ENCODE measurements around the gene GRIK4.

Gene GRIK4

DNA sequence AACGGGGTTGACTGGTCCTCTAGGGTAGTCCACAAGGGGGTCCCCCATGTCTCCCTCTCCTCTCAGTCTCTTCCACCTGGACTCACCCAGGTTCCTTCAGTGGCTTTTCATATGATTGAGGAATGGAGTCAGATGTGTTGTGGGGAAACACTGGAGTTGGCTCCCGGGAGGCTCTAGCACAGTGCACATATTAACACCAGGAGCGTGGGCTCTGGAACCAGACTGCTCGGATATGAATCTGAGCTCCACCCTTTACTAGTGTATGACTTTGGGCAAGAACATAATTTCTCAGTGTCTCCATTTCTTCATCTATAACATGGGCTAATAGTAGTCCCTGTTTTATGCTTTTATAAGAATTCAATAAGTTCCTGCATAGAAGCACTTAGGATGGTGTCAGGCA, 157.0 kb downstream of the GRIK4 start:
- no peak for DNase-seq (ENCODE audit: low spot score)

DNA sequence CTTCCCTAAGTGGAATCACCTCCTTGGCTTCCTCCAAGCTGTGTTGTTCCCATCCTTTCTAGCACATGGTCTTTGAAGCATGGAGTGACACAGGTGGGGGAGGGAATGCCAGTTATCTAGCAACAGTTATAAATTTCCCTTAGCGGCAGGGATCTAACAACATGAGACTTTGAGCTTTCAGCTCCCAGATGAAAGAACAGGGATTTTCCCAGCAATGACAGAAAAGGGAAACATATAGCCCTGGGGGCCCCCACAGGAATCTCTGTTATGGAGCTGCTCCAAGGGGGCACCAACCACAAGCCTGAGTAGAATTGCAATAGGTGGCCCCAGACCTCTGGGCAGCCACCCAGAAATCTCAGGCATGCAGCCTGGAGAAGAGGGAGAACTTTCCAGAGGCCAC, 163.0 kb downstream of the GRIK4 start:
- no peak for DNase-seq (ENCODE audit: low spot score)

GRCh38 chr11:120675171-120675570, 163.6 kb downstream of the GRIK4 start:
- no peak for DNase-seq (ENCODE audit: low spot score)

DNA sequence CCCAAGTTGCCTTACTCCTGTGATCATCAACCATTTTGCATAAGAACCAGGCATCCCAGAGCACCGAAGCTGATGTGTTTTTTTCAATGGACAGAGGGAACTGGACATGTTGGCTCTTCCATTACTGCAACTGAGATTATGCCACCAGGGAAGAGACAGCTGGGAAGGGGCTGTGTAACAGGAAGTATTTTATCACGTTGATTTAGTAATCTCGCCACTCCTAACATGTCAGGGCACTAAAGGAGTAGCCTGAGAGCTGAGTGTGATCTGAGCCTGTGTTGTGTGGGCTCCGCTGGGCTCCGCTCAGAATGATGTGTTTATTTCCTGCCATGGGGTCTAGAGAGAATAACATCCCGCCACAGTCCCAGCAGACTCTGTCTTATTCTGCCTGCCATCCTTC, 165.4 kb downstream of the GRIK4 start:
- DNase-seq (ENCODE audit: low spot score), result no peak

DNA sequence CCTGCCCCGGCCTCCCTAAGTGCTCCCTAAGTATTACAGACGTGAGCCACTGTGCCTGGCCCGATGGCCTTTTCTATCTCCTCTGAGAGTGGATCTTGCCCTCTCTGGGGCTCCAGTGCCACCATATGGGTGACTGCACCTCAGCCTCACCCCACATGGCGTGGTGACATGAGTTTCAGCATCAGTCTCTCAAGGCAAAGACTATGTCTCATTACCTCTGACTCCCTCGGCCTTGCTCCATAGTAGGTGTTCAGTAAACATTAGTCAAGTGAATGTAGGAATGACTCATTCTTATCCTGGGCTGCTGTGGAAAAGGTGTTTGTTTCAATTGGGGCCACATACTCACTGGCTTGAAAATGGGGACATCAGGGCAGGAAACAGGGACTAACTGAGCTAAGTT, 168.8 kb downstream of the GRIK4 start:
- DNase-seq (ENCODE audit: low spot score), result no peak

DNA sequence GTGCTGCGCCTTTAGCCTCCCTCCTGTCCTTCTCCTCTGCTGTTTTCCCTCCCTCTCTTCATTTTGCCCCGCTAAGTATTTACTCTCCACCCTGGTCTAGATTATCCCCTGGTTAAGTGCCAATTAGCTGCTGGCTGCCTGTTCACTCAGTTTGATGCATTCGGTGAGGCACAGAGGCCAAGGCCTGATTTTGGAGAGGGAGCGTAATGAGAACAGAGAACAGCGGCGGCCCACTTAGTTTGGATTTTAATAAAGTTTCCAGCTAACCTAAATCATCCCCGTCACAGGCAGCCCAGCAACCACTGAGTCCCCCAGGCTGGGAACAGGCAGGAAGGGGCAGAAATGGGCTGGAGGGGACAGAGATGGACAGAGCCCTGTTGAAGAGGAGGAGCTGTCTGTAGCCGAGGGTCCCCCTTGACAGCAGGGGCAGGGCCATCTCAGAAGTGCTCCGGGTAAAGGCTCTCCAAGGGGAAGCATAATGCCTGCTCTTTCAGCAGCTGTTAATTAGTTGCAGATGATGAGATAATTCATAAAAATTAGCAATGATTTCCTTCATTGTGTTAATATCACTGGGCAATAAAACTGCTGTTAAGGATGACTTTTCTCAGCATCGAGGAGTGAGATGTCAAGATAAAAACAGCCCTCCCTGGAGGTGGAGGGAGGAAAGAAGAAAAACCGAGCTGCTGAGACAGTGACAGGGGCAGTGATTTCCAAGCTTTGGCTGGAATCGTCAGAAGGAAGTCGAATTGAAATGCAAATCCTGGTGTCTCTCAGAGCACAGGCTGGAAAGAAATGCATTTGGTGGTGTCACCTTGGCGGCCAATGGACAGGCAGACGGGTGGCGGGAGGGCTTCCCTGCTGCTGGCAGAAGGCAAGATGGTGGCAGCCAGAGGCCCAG, 170.1 kb downstream of the GRIK4 start:
- DNase-seq (ENCODE audit: low spot score), result no peak

GRCh38 chr11:120682332-120682649, 170.7 kb downstream of the GRIK4 start:
- DNase-seq (ENCODE audit: low spot score), result no peak

- no peak for DNase-seq (ENCODE audit: low spot score)
Measured at GRCh38 chr11:120682866-120683265, 171.3 kb downstream of the GRIK4 start.

DNA sequence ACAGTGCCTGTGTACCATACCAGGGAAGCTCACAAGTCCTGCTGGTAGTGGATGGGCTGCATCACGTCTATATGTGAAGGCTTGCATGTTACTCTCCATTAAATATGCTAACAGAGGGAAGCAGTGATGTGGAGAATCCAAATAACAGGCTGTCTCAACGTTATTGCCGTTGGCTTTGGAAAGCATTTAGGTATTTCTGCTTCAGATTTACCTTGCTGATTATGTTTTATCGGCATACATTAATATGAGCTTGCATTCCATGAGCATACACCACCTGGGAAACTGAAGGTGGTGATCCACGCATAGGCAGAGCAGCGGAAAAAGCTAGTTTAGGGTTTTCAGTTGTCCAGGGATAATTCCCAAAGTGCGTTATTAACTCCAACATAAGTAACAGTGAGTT, 175.0 kb downstream of the GRIK4 start:
- DNase-seq (ENCODE audit: low spot score), result no peak

DNA sequence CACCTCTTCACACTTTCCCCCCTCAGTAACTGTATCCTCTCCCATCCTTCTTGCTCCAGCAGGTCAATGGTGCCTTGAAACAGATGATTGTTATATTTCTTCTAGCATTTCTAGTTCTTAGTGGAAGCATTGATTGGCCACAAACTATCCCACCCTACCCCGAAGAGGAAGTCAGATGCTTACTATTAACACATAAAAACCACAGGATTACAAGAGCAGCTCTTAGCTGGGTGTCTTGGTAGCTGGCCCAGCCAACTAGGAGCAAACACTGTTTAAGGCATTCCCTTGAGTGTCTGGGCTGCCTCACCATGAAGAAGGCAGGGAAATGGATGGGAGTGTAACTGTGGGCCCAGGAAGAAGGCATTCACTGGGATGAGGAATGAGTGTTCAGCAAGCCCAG, 176.6 kb downstream of the GRIK4 start:
- no peak for DNase-seq (ENCODE audit: low spot score)

- DNase-seq (ENCODE audit: low spot score), result no peak
Measured at GRCh38 chr11:120689596-120690275, 178.2 kb downstream of the GRIK4 start.

DNA sequence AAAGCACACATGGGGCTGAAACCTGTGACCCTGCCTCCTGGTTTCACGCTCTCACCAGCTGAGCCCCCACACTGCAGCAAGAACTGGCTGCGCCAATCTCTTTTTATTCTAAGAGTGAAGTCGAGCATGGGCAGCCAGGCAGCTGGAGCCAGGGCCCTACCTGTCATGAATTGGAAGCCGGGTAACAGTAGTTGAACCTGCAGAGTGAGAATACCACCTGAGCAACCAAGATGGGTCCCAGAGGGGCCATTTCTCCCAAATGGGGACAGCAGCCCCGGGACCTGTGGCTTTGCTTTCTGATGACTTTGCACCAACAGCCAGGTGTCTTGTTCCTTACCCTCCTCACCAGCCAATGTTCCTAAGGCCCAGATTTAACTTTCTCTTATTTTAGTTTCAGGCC, 178.9 kb downstream of the GRIK4 start:
- DNase-seq (ENCODE audit: low spot score), result no peak

DNA sequence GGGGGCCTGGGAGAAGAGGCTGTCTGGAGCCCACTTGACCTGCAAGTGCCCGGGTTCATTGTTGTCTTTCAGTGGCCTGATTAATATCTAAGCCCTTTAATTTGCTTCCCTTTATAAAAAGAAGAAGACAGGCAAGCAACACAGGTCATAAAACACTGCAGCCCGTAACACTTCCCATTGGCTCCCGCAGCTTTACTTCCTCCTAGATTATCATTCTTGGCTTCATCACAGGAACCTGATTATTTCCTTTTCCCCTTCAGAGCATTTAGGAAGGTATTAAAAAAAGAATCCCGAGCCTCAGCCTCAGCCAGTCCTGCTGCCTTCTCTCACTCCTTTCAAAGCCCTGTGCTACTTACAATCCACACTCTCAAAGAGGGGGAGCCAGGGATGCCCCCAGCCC, 183.2 kb downstream of the GRIK4 start:
- DNase-seq (ENCODE audit: low spot score), result no peak

- DNase-seq (ENCODE audit: low spot score), result no peak
Measured at GRCh38 chr11:120695426-120695825, 183.9 kb downstream of the GRIK4 start.

DNA sequence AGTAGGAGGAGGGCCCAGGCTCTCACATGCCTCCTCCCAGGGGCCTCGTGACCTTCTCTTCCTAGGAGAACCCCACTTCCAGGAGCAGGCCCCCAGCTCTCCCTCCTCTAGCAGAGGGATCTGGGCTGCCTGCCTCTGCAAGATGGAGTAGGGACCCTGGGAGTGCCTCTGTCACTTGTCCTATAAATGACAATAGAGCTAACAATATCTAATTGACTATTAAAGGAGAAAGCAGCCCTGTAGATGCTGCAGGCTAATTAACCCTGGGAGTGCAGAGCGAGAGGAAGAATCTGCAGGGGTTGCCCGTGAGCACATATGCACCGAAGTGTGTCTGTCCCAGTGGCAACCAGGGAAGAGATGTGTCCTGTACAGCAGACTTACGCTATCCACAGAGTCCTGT, 184.4 kb downstream of the GRIK4 start:
- DNase-seq (ENCODE audit: low spot score), result no peak

DNA sequence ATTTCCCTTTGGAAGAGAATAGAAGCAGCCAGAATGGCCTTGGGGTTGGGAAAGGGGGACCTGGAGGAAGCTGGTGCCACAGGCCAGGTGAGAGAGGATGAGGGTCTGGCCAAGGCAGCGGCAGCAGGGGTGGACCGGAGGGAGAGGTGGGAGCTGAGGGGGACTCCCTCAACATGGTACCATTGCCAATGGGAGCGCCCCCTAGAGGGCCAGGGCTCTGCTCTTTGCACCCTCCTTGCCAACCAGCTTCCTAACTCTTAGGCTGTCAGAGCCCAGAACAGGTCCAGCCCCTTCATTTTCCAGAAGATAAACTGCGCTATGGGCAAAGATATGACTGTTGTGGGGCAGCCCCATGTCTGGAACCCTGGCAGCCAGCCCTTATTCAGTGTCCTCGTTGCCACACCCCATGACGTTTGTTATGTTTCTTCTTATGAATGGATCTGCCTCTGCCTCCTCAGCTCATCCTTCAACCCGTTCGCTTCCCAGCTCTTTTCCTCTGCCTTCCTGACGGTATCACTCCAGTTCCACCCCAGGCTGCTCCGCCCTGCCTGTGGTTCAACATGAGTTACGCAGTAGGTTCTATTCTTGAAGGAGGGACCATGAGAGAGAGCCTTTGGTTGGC, 185.2 kb downstream of the GRIK4 start:
- no peak for DNase-seq (ENCODE audit: low spot score)

DNA sequence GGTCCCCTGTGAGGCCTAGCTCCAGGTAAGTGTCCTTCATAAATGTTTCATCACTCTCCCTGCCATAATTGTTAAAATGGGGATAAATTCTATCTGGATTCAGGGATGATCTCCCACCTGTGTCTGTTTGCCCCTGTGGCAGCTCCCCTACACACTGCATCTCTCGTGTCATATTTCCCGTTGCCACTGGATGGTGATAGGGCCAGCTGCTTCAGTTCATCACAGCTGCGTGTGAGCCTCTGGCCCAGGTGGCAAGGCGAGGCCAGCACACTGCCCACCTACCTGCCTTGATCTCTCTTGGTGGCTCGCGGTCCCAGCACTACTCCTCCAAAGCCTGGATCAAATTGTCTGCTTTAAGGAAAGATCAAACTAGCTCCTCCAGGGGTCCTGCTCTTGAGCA, 187.4 kb downstream of the GRIK4 start:
- no peak for DNase-seq (ENCODE audit: low spot score)

DNA sequence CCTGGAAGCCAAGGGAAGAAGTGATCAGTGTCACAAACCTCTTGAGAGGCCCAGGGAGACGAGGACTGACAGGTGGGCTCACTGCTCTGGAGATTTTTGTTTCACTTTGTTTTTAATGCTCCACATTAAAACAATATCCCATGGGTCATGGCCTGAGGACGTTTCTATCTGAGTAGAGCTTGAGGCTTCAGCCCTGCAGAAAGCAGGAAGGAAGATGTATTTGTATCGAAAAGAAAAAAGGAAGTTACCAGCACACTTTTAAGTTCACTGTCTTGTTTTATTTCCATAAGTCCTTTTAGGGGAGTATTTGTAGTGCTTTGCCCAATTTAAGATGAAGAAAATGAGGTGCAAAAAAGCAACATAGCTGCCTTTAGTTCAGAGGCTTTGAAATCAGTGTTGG, 191.1 kb downstream of the GRIK4 start:
- no peak for DNase-seq (ENCODE audit: low spot score)

GRCh38 chr11:120703358-120704152, 192.0 kb downstream of the GRIK4 start:
- no peak for DNase-seq (ENCODE audit: low spot score)

GRCh38 chr11:120704256-120704750, 192.8 kb downstream of the GRIK4 start:
- DNase-seq (ENCODE audit: low spot score), result no peak

- no peak for DNase-seq (ENCODE audit: low spot score)
Measured at GRCh38 chr11:120706257-120706656, 194.7 kb downstream of the GRIK4 start.

- no peak for DNase-seq (ENCODE audit: low spot score)
Measured at GRCh38 chr11:120707098-120707497, 195.6 kb downstream of the GRIK4 start.
